Neural progenitor cell (in vitro differentiated cells): ENCODE data around the gene TDRD9. TPM values are rescaled to one million over a fixed set of nuclear protein-coding genes. Genes with fewer than 3 reads are reported as not detected.

Source experiments
- DNase-seq: peaks from one replicate; pipeline ENCODE4 v3.0.0-alpha.2; 2016; ENCODE audit warnings: low spot score
- H2AFZ ChIP-seq: fragments of 200-600 bp; sonication (generic); replicated peaks from 2 replicates; pipeline ENCODE4 v1.6.1; 2016; ENCODE audit warnings: antibody characterized with exemption
- H3F3A ChIP-seq: fragments of 200-600 bp; sonication (generic); 2 replicates; pipeline ENCODE4 v1.6.1; 2016; ENCODE audit warnings: antibody characterized with exemption, low read depth
- H3K27ac ChIP-seq: fragments of 200-600 bp; sonication (generic); 2 replicates; pipeline ENCODE4 v1.5.1; 2016; ENCODE audit warnings: mild to moderate bottlenecking
- H3K27me3 ChIP-seq: fragments of 200-600 bp; sonication (generic); 2 replicates; pipeline ENCODE4 v1.6.1; 2016; ENCODE audit warnings: mild to moderate bottlenecking, moderate library complexity
- H3K36me3 ChIP-seq: fragments of 200-600 bp; sonication (generic); 2 replicates; pipeline ENCODE4 v1.5.1; 2016
- H3K4me1 ChIP-seq: fragments of 200-600 bp; sonication (generic); 2 replicates; pipeline ENCODE4 v1.6.1; 2016; ENCODE audit warnings: mixed run types
- H3K4me2 ChIP-seq: fragments of 200-600 bp; sonication (generic); 2 replicates; pipeline ENCODE4 v1.6.1; 2016
- H3K4me3 ChIP-seq: fragments of 200-600 bp; sonication (generic); 2 replicates; pipeline ENCODE4 v1.5.1; 2016
- H3K79me2 ChIP-seq: fragments of 200-600 bp; sonication (generic); 2 replicates; pipeline ENCODE4 v1.6.1; 2016; ENCODE audit warnings: low read depth
- H3K9ac ChIP-seq: fragments of 200-600 bp; sonication (generic); 2 replicates; pipeline ENCODE4 v1.6.1; 2016
- H3K9me3 ChIP-seq: fragments of 200-600 bp; sonication (generic); 2 replicates; pipeline ENCODE4 v1.5.1; 2016; ENCODE audit warnings: low read depth
- H4K20me1 ChIP-seq: fragments of 200-600 bp; sonication (generic); 2 replicates; pipeline ENCODE4 v1.6.1; 2016; ENCODE audit warnings: low read depth
- H3K27ac Mint-ChIP-seq: 3 replicates; pipeline ENCODE4 v1.8.0; 2021; ENCODE audit warnings: mixed read lengths
- H3K27me3 Mint-ChIP-seq: 2 replicates; pipeline ENCODE4 v1.8.0; 2022; ENCODE audit warnings: low read depth, mild to moderate bottlenecking, inconsistent platforms, moderate library complexity, mixed read lengths; ENCODE audit not compliant: insufficient read depth
- H3K36me3 Mint-ChIP-seq: 3 replicates; pipeline ENCODE4 v1.8.0; 2021; ENCODE audit warnings: mixed read lengths
- H3K4me1 Mint-ChIP-seq: 3 replicates; pipeline ENCODE4 v1.8.0; 2021; ENCODE audit warnings: mixed read lengths
- H3K4me3 Mint-ChIP-seq: 3 replicates; pipeline ENCODE4 v1.8.0; 2021; ENCODE audit warnings: mild to moderate bottlenecking, moderate library complexity, mixed read lengths
- H3K9me3 Mint-ChIP-seq: 3 replicates; pipeline ENCODE4 v1.8.0; 2020; ENCODE audit warnings: mixed read lengths
- EZH2 ChIP-seq: fragments of 200-600 bp; sonication (generic); IDR thresholded peaks from 2 replicates; pipeline ENCODE4 v1.6.1; 2017; ENCODE audit warnings: antibody characterized with exemption, mild to moderate bottlenecking, moderate library complexity
- EZH2phosphoT487 ChIP-seq: fragments of 200-600 bp; sonication (generic); IDR thresholded peaks from 2 replicates; pipeline ENCODE4 v1.6.1; 2017; ENCODE audit warnings: antibody characterized with exemption
- total RNA-seq: library from RNA; depleted of rRNA; stranded (reverse); fragments of >200 nt; gene quantifications from 2 replicates; pipeline ENCODE4 v1.2.3, GENCODE V29; 2015; ENCODE audit warnings: low replicate concordance
- TF ChIP-seq, protein P1 (sequence below): fragments of 200-600 bp; sonication (generic); IDR thresholded peaks from 2 replicates; pipeline ENCODE4 v1.5.1; 2017; ENCODE audit warnings: antibody characterized with exemption, mild to moderate bottlenecking

The TDRD9 gene
- total RNA-seq, 1 donor from 2014 or later: not detected

GRCh38 chr14:103885509-103885932 is 42.7 kb upstream of the TDRD9 start:
- peaks cover 2% of the 10 kb centered on the region for H3K27me3 Mint-ChIP-seq
- Histone ChIP-seq H4K20me1 (no peaks in the 10 kb centered on the region), H3K27me3 (peaks cover 13% of the 10 kb centered on the region), H3K79me2 (no peaks in the 10 kb centered on the region), H3K4me2 (no peak overlapping the region), H3K4me1 (peaks cover 6% of the 10 kb centered on the region), H2AFZ (no peak overlapping the region), H3K9me3 (no peaks in the 10 kb centered on the region), H3K4me3 (no peak overlapping the region), H3F3A (no peaks in the 10 kb centered on the region), H3K27ac (no peak overlapping the region), H3K36me3 (no peaks in the 10 kb centered on the region), H3K9ac (no peak overlapping the region)
- H3K4me3 Mint-ChIP-seq: no peak overlapping the region
- H3K36me3 Mint-ChIP-seq: no peaks in the 10 kb centered on the region
- no peak overlapping the region for H3K27ac Mint-ChIP-seq
- DNase-seq: no peak
- no peaks in the 10 kb centered on the region for H3K9me3 Mint-ChIP-seq
- TF ChIP-seq EZH2phosphoT487: no peak
- TF ChIP-seq, protein P1, sequence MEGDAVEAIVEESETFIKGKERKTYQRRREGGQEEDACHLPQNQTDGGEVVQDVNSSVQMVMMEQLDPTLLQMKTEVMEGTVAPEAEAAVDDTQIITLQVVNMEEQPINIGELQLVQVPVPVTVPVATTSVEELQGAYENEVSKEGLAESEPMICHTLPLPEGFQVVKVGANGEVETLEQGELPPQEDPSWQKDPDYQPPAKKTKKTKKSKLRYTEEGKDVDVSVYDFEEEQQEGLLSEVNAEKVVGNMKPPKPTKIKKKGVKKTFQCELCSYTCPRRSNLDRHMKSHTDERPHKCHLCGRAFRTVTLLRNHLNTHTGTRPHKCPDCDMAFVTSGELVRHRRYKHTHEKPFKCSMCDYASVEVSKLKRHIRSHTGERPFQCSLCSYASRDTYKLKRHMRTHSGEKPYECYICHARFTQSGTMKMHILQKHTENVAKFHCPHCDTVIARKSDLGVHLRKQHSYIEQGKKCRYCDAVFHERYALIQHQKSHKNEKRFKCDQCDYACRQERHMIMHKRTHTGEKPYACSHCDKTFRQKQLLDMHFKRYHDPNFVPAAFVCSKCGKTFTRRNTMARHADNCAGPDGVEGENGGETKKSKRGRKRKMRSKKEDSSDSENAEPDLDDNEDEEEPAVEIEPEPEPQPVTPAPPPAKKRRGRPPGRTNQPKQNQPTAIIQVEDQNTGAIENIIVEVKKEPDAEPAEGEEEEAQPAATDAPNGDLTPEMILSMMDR: no peak
- TF ChIP-seq EZH2: no peak
- H3K4me1 Mint-ChIP-seq: peaks cover 28% of the 10 kb centered on the region

DNA sequence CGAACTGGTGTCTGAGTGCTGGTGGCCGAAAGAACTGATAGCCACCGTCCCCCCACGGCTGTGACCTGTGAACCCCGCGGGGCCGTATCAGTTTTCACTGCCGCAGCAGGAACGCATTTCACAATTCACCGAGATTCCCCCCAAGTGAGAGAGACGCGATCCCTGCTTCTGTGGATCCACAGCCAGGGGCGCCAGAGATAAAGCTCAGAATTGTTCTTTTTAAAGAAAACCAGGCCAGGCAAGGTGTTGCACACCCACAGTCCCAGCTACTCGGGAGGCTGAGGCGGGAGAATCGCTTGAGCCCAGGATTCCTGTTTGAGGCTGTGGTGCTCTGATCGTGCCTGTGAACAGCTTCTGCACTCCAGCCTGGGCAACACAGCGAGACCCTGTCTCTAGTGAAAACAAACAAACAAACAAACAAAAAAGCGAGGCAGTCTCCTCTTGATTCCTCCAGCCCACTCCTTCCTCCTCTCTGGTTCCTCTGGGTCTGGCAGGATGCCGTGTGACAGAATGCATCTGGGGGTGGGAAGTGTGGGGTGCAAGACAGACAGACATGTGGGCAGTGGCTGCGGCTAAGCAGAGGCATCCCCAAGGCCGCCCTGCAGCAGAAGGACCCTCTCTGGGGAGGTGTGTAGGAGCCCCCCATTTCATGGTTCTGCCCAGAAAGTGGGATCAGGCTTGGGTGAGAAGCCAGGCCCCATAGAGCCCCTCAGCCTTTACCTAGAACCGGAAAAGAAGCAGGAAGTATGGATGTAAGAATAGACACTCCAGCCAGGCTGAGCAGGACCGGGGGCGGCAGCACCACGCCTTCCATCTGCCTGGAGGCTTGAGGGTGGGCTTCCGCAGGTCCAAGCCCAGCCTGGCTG is 41.7 kb upstream of the TDRD9 start:
- Histone ChIP-seq H3K4me1 (no peaks in the 10 kb centered on the region), H3K9me3 (no peaks in the 10 kb centered on the region), H3K4me3 (no peak overlapping the region), H3K9ac (no peak overlapping the region), H3F3A (no peaks in the 10 kb centered on the region), H3K4me2 (no peak overlapping the region), H3K79me2 (no peaks in the 10 kb centered on the region), H3K27ac (no peak overlapping the region), H4K20me1 (no peaks in the 10 kb centered on the region), H3K27me3 (peaks cover 13% of the 10 kb centered on the region), H3K36me3 (no peaks in the 10 kb centered on the region), H2AFZ (no peak overlapping the region)
- no peak overlapping the region for H3K27ac Mint-ChIP-seq
- no peaks in the 10 kb centered on the region for H3K27me3 Mint-ChIP-seq
- H3K36me3 Mint-ChIP-seq: no peaks in the 10 kb centered on the region
- no peak overlapping the region for H3K4me3 Mint-ChIP-seq
- H3K4me1 Mint-ChIP-seq: peaks cover 20% of the 10 kb centered on the region
- no peaks in the 10 kb centered on the region for H3K9me3 Mint-ChIP-seq
- TF ChIP-seq EZH2phosphoT487: no peak
- TF ChIP-seq, protein P1: peak; percentile 51
- no peak for TF ChIP-seq EZH2
- DNase-seq: peak; percentile 72

DNA sequence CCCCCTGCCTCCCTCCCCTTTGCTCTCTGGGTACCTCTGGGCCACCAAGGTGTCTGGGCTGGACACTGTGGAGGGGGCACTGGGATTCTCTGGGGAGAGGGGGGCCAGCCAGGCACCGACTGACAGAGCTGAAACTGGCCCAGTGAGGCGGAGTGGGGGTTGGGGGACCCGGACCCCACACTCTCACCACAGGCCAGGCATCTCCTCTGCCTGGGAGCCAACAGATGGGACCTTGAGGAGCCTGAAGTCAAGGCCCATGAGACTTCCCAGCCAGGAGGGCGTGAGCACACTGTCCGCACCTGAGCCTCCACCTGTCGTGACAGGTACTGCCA is 41.1 kb upstream of the TDRD9 start:
- Mint-ChIP-seq H3K27ac (no peak overlapping the region), H3K4me1 (peaks cover 19% of the 10 kb centered on the region)
- H3K79me2 ChIP-seq: no peaks in the 10 kb centered on the region

More for the DNA sequence above, 41.1 kb upstream of the TDRD9 start:
- Mint-ChIP-seq H3K4me3 (no peak overlapping the region), H3K36me3 (no peaks in the 10 kb centered on the region), H3K27me3 (no peaks in the 10 kb centered on the region), H3K9me3 (no peaks in the 10 kb centered on the region)
- TF ChIP-seq, protein P1: no peak
- TF ChIP-seq EZH2: no peak
- no peak for TF ChIP-seq EZH2phosphoT487
- Histone ChIP-seq H3K27me3 (peaks cover 13% of the 10 kb centered on the region), H2AFZ (no peak overlapping the region), H3K36me3 (no peaks in the 10 kb centered on the region), H3K9me3 (no peaks in the 10 kb centered on the region), H4K20me1 (no peaks in the 10 kb centered on the region), H3K4me3 (no peak overlapping the region), H3K9ac (no peak overlapping the region), H3K4me2 (no peak overlapping the region), H3F3A (no peaks in the 10 kb centered on the region), H3K4me1 (no peaks in the 10 kb centered on the region), H3K27ac (no peak overlapping the region)
- no peak for DNase-seq
